HG02970 (cell line): ENCODE measurements around the gene ZDHHC13.
"Not testable (repeated sequence)": the region's sequence is repeated elsewhere in the genome, so short reads cannot be mapped to it uniquely, and the experiment has no call there.

Experiments used
- ATAC-seq: cut with Tn5 transposase; IDR thresholded peaks from one replicate; pipeline ENCODE4 v1.9.1; 2021; ENCODE audit warnings: mild to moderate bottlenecking, moderate library complexity, moderate number of reproducible peaks; ENCODE audit not compliant: unreplicated experiment, low FRiP score

ZDHHC13 gene

GRCh38 chr11:19099093-19099492 lies 17.9 kb upstream of the ZDHHC13 start:
- ATAC-seq = no peak

GRCh38 chr11:19100885-19101284 lies 16.1 kb upstream of the ZDHHC13 start:
- no peak for ATAC-seq

DNA sequence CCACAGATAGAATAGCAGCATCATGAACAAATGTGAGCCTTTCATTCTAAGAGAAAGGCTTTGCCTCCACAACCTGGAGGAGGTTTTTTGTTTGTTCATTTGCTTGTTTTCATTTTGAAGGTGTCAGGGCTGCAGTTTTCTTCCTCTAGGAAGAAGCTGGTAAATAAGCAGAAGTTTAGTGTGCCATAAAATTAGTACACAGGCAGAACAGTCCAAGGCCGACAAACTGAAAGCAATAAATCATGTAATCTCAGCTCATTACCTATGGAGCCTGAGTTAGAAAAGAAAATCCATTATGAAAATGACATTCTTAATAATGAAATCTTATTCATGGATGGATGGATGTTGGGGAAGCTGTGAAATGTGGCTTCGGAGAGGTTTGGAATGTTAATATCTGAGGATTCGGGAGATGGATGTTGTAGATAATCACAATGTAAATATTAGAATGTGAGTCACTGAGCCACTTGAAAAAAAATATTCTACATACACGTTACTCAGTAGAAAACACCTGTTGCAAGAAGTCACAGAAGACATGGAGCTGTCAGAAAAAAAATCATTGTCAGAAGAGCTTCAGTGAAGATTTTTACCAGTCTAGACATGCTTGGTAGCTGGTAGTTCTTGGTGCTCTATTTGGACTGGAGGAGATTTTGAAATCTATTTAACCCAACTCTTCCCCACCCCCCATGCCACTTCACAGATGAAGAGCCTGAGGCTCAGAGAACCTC lies 15.0 kb upstream of the ZDHHC13 start:
- ATAC-seq = no peak

GRCh38 chr11:19102521-19102900 lies 14.5 kb upstream of the ZDHHC13 start:
- ATAC-seq = no peak

- ATAC-seq = no peak
Measured at GRCh38 chr11:19105011-19105410, 12.0 kb upstream of the ZDHHC13 start.

DNA sequence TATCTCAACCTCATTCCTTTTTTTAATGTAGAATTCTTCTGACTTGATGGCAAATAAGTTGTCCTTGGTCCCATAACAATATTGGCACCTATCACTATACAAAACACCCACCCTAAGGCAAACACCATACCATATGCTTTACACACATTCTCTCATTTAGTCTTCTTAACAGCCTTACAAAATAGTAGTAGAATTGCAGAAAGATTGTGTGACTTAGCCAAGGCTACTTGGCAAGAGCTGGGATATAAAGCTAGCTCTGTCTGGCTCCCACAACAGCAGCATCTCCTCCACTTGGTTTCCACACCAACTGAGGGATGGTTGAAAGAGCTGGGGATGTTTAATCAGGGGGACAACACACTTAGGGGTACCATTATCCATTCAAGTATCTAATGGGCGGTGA lies 9.8 kb upstream of the ZDHHC13 start:
- no peak for ATAC-seq

DNA sequence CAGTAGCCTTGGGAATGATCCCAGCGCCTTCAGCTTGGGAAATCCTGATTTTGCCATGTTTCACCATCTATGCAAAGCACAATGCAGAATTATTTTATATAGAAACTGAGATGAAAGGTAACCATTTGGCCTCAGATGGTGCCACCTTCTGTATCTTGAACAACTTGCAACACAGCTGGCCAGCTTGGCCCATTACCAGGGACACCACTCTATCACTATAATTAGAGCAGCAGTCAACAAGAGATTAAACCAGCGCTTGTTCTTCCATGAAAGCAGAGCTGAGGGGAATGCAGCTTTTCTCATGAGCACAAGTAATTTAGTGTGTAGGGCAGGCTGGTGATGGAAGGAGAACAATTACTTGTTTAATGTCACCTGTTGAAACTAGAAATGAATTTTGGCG lies 6.7 kb upstream of the ZDHHC13 start:
- ATAC-seq = no peak

DNA sequence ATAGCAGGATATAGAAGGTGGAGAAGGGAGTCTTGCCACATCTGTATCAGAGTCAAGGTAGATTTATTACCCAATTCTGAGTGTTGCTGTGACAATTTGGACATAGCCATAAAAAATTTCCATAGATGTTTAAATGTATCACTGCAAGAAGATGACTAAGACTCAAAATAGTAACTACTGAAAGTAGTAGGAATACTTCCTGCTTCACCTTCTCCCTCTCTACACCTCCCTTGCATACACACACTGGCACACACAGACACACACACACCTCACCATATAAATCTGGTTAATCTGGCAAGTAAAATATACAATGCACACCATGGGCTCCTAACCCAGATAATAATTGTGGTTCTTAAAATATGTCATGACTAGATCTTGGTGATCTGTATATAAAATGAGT lies 5.2 kb upstream of the ZDHHC13 start:
- ATAC-seq = no peak

DNA sequence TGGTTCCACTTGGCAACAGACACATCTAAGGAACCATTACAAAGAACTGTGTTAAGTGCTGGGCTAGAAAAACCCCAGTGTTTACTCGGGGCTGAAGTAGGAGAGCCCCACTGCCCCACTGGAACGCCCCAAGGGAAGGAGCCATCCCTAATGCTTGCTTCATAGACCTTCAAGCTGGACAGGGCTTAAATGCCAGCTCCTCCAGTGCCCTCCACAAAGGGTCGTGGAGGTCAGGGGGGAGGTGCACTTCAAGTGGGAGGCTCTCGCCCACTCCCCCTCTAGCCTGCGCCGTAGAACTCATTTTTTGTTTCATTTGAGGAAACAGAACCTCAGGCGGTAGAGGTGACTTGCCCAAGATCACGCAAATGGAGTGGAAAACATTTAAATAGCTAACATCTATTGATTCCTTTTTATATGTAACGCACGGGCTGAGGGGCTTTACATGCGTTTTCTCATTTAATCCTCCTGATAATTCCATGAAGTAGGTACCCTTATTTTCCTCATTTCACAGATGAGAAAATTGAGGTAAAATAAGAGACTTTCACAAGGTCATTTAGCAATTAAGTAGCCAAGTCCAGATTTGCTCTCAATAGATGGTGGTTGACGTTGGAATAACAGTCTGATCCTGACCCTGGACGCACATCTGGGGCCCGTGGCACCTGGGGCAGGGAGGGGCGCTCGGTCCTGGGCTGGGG lies 545 bp upstream of the ZDHHC13 start:
- ATAC-seq = no peak

DNA sequence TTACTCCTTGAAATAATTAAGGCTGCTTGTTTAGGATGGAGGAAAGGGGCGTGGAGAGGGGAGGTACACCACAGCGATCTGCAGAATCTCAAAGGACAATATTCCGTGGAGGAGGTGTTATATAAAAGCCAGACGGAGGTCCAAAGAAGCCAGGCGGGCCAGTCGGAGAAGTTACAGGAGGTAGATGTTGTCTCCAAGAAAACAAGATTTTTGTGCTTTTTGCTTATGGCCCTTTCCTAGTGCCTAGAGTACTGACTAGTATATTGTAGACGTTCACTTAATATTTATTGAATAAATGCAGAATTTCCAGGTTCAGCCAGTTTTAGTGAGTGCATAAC lies 761 bp downstream of the ZDHHC13 start:
- ATAC-seq = no peak

DNA sequence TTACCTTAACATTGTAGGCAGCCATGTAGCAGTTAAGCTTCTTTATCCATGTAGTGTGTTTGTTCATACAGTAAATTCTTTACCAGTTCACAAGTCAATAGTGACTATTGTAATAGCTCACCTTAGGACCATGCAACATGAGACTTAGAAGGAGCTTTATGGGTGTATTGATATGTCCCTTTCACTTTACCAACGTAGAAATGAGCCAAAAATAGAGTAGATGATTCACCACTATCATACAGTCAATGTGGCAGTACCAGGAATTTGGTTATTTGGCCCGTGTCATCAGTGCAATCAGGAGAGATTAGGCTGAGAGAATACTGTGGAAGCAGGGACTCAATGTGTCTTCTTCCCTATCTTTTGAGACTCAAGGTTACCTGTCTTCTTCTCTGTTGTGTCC lies 4.7 kb downstream of the ZDHHC13 start:
- no peak for ATAC-seq

- ATAC-seq = no peak
Measured at GRCh38 chr11:19122960-19123615, 6.1 kb downstream of the ZDHHC13 start.

DNA sequence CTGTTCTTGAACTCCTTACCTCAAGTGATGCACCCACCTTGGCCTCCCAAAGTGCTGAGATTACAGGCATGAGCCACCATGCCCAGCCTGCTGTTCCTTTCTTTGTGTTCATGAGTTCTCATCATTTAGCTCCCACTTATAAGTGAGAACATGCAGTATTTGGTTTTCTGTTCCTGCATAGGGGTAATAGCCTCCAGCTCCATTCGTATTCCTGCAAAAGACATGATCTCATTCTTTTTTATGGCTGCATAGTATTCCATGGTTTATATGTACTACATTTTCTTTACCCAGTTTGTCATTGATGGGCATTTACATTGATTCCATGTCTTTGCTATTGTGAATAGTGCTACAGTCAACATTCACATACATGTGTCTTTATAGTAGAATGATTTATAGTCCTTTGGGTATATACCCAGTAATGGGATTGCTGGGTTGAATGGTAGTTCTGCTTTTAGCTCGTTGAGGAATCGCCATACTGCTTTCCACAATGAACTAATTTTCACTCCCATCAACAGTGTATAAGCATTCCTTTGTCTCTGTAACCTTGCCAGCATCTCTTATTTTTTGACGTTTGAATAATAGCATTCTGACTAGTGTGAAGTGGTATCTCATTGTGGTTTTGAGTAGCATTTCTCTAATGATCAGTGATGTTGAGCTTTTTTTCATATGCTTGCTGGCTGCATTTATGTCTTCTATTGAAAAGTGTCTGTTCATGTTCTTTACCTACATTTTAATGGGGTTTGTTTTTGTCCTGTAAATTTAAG lies 9.8 kb downstream of the ZDHHC13 start:
- not testable (repeated sequence) for ATAC-seq

DNA sequence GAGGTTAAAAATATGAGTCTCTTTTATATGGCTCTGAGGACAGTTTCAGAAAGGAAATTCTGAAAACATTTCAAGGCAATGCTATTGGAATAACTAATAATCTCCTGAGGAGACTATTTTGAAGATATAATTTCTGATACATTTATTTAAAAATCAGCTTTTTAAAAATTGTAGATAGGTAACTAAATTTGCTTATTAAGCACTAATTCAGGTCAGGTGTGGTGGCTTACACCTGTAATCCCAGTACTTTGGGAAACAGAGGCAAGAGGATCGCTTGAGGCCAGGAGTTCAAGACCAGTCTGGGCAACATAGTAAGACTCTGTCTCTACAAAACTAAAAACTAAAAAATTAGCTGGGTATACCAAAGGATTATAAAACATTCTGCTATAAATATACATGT lies 17.0 kb downstream of the ZDHHC13 start:
- ATAC-seq = no peak

- ATAC-seq = not testable (repeated sequence)
Measured at GRCh38 chr11:19136884-19137283, 19.9 kb downstream of the ZDHHC13 start.

DNA sequence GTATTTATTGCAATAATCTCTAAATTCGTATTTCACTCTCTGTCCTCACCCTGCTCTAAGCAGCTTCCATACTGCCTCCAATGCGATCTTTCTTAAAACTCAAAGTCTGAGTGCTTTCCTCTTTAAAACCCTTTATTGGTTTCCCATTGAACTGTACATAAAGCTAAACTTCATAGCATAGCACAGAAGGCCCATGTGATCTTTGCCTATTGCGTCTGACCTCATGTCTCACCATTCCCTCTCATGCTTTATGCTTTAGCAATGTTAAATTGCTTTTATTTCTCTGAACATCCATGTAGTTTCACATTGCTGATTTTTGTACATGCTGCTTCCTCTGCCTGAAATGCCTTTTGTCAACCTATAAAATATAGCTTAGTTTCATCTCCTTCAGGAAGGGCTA lies 28.4 kb downstream of the ZDHHC13 start:
- no peak for ATAC-seq

- ATAC-seq = no peak
Measured at GRCh38 chr11:19156892-19157291, 39.9 kb downstream of the ZDHHC13 start.

DNA sequence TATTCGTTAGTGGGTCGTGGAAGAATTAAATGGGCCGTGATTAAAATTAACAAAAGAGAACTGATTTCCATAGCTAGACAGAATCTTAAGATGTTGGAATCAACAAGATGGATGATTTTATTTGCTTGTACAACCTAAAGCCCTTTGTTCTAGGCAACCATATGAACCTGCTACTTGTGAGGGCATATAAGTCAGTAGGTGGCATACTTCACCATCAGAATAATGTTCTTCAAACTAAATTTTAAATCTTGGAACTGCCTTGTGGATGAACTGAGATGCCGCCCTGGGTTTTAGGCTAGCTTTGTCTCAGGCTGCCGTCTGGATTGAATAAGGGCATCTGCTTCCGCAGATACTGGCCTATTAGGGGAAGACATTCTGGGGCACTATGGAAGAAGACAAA lies 43.9 kb downstream of the ZDHHC13 start:
- ATAC-seq = no peak

DNA sequence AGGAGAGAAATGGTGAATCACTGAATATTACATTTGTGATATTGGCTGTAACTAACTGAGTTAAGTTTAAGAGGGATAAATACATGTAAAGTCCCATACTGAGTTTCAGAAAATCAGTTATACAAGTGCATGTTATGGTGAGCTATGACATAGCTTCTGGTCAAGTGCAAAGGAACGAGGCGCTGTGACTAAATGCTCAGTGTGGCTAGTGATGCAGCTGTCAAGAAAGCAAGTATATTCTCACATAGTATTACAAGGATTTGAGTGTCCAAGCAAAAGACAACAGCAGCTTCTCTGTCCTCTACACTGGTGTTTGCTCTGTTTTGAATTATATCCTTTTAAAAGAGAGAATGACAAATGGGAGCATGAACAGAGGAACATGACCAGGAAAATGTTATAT lies 44.7 kb downstream of the ZDHHC13 start:
- ATAC-seq = no peak

- no peak for ATAC-seq
Measured at GRCh38 chr11:19162951-19163505, 46.1 kb downstream of the ZDHHC13 start.

GRCh38 chr11:19163617-19164016 lies 46.6 kb downstream of the ZDHHC13 start:
- no peak for ATAC-seq
